Breast epithelium (tissue), 4 donors: ENCODE results near the gene MYH3. TPM values are rescaled to one million over a fixed set of nuclear protein-coding genes. Genes with fewer than 3 reads are reported as not detected.
A peak's percentile ranks its signal among the peaks of the same experiment; 100 is the strongest.

Source experiments
- DNase-seq, 2 donors: peaks; one replicate each; pipeline ENCODE4 v3.0.0-alpha.2; 2019; ENCODE audit warnings: low spot score in 2 of 2
- H3K27ac ChIP-seq, 2 donors: fragments of 200-600 bp; sonication (generic) in 1 of 2; one replicate each; pipeline ENCODE4 v1.5.1; 2016 to 2019; ENCODE audit warnings: mild to moderate bottlenecking in 1 of 2
- H3K27me3 ChIP-seq, 2 donors: fragments of 200-600 bp; sonication (generic) in 1 of 2; one replicate each; pipeline versions ENCODE4 v1.5.1 to v1.6.0; 2017 to 2019; ENCODE audit warnings: control low read depth in 1 of 2, mild to moderate bottlenecking in 1 of 2
- H3K36me3 ChIP-seq: fragments of 200-600 bp; one replicate; pipeline ENCODE4 v1.5.1; 2019
- H3K4me1 ChIP-seq, 2 donors: fragments of 200-600 bp; sonication (generic); one replicate each; pipeline ENCODE4 v1.5.1; 2016 to 2019; ENCODE audit warnings: control low read depth in 1 of 2
- H3K4me3 ChIP-seq, 3 donors: fragments of 200-600 bp; sonication (generic); 1 replicate in 2 of 3; 2 replicates in 1 of 3; pipeline ENCODE4 v1.5.1; 2016 to 2019; ENCODE audit warnings: mild to moderate bottlenecking in 3 of 3, moderate library complexity in 2 of 3
- H3K9me3 ChIP-seq, 2 donors: fragments of 200-600 bp; sonication (generic) in 1 of 2; one replicate each; pipeline ENCODE4 v1.5.1; 2016 to 2019; ENCODE audit warnings: control low read depth in 1 of 2
- POLR2A ChIP-seq: fragments of 450-650 bp; IDR thresholded peaks from one replicate; pipeline ENCODE4 v1.6.1; 2016; ENCODE audit warnings: antibody characterized with exemption, mild to moderate bottlenecking, moderate library complexity
- POLR2AphosphoS5 ChIP-seq, 3 donors: sonication (generic); formaldehyde crosslinking; IDR thresholded peaks; one replicate each; pipeline ENCODE4 v1.6.1; 2017; ENCODE audit warnings: antibody characterized with exemption in 3 of 3
- intact Hi-C: fragments of 100-400 bp; cut with DNase I; formaldehyde crosslinking; loops from one replicate; pipeline ENCODE4 v1.15.1; 2023; ENCODE audit warnings: low total_unique reads
- total RNA-seq, 3 donors: library from RNA; depleted of rRNA; stranded (reverse); fragments of >200 nt; gene quantifications; one replicate each; pipeline ENCODE4 v1.1.0, GENCODE V29; 2016
- TF ChIP-seq, protein P1 (sequence below), 3 donors: fragments of 450-650 bp; IDR thresholded peaks; one replicate each; pipeline ENCODE4 v1.5.1; 2016 to 2017; ENCODE audit warnings: antibody characterized with exemption in 3 of 3, mild to moderate bottlenecking in 3 of 3, moderate library complexity in 3 of 3

The MYH3 gene
- total RNA-seq, 3 donors from 2014 or later: 0.80 to 2.9 (median 2.2) TPM

DNA sequence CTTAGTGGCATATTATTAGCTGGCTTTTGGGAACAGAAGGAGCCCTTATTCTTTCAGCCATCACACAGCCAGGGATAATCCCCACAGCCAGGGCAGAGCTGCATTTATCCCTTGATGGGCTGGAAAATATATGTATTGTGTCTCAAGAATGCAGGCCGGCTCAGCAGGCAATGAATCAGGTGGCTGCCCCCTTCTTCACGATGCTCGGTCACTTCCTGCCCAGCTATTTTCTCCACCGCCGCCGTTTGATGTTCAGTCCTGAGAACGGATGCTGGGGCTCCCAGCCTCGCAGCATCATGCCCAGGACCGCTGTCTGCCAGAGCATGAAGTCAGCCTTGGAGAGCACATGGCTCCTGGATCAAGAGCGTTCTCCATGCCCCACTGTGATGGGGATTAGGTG lies 4.3 kb upstream of the MYH3 start:
- H3K9me3 ChIP-seq: no peaks in the 10 kb centered on the region
- no peaks in the 10 kb centered on the region for H3K4me1 ChIP-seq
- no peaks in the 10 kb centered on the region for H3K27me3 ChIP-seq
- intact Hi-C loops: no loop called here
- H3K27ac ChIP-seq: no peak overlapping the region
- no peak overlapping the region for H3K4me3 ChIP-seq
- H3K36me3 ChIP-seq: no peaks in the 10 kb centered on the region
- DNase-seq: no peak
- TF ChIP-seq, protein P1, sequence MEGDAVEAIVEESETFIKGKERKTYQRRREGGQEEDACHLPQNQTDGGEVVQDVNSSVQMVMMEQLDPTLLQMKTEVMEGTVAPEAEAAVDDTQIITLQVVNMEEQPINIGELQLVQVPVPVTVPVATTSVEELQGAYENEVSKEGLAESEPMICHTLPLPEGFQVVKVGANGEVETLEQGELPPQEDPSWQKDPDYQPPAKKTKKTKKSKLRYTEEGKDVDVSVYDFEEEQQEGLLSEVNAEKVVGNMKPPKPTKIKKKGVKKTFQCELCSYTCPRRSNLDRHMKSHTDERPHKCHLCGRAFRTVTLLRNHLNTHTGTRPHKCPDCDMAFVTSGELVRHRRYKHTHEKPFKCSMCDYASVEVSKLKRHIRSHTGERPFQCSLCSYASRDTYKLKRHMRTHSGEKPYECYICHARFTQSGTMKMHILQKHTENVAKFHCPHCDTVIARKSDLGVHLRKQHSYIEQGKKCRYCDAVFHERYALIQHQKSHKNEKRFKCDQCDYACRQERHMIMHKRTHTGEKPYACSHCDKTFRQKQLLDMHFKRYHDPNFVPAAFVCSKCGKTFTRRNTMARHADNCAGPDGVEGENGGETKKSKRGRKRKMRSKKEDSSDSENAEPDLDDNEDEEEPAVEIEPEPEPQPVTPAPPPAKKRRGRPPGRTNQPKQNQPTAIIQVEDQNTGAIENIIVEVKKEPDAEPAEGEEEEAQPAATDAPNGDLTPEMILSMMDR (IDR thresholded peaks at IDR 0.05): no peak
- TF ChIP-seq POLR2AphosphoS5 (IDR thresholded peaks at IDR 0.05) (no peak), POLR2A (no peak)

DNA sequence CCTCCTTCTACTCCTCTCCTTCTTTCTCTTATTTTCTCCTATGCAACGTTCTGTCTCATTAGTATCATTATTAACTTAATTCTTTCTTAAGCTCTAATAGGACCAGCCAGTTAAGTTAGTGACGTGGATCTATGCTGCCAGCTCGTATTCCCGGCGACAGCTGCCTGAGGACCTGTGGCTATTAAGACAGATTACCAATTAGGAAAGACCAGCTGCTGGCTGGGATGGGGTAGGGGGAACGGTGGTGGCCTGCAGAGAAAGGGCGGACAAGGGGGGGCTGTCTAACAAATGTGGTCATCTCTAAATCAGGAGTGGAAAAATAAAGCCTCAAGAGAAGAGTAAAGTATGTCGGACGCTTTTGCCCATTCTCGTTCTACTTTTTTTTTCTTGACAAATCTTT lies 770 bp upstream of the MYH3 start:
- no peak for DNase-seq
- Histone ChIP-seq H3K9me3 (no peaks in the 10 kb centered on the region), H3K36me3 (no peaks in the 10 kb centered on the region), H3K27ac (no peak overlapping the region), H3K4me1 (no peaks in the 10 kb centered on the region), H3K27me3 (no peaks in the 10 kb centered on the region), H3K4me3 (no peak overlapping the region)
- intact Hi-C loops: no loop called here
- no peak for TF ChIP-seq POLR2AphosphoS5 (IDR thresholded peaks at IDR 0.05)
- TF ChIP-seq, protein P1 (IDR thresholded peaks at IDR 0.05): no peak
- TF ChIP-seq POLR2A: no peak

DNA sequence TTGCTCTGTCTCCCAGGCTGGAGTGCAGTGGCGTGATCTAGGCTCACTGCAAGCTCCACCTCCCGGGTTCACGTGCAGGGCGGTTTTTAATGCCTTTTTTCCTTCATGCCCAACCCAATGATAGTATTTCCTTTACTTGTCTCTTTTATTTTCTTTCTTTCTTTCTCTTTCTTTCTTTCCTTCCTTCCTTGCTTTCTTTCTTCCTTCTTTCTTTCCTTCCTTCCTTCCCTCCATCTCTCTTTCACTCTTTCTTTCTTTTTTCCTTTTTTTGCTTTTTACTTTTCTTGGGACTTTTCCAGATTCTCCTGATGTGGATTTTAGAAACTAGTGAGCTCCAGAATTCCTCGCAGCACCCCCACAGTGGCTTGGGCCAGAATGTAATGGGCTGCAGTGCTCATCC lies 3.1 kb downstream of the MYH3 start:
- no peak overlapping the region for H3K27ac ChIP-seq
- no peaks in the 10 kb centered on the region for H3K9me3 ChIP-seq
- H3K27me3 ChIP-seq: no peaks in the 10 kb centered on the region
- intact Hi-C loops: no loop called here
- no peaks in the 10 kb centered on the region for H3K36me3 ChIP-seq
- H3K4me3 ChIP-seq: no peak overlapping the region
- DNase-seq: peak in 1 of 2 donors; percentile 6
- no peaks in the 10 kb centered on the region for H3K4me1 ChIP-seq
- TF ChIP-seq POLR2A: no peak
- TF ChIP-seq, protein P1 (IDR thresholded peaks at IDR 0.05): no peak
- no peak for TF ChIP-seq POLR2AphosphoS5 (IDR thresholded peaks at IDR 0.05)

DNA sequence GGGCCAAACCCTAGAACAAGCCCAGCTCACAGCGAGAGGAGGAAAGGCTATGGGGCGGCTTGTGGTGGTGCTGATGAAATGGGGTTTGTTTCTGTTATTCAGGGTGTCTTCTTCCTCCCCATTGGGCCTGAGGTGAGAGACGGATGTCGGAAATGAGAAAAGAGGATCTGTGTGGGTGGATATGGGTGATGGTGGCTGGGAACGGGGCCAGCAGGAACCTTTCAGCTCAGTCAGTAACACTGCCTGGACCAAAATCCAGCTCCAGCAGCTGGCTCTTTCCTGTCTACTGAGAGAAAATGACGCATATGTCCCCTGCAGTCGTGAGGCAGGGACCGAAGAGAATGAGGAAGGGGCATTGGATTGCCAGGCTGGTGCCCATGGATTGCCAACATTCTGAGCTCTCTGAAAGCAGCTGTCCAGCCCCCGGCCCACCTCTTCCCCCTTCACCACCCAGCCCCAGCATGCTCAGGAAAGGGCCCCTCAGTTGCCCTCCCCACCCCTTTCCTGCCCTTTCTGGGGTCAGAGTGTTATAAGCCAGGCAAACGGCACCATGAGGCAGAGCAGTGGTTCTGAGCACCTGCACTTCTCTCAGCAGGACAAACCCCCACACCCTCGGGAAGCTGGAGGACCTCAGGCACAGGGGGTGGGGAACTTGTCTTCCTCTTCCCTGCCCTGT lies 4.0 kb downstream of the MYH3 start:
- no peaks in the 10 kb centered on the region for H3K4me1 ChIP-seq
- H3K27me3 ChIP-seq: no peaks in the 10 kb centered on the region
- no peak for TF ChIP-seq POLR2AphosphoS5 (IDR thresholded peaks at IDR 0.05)
- TF ChIP-seq POLR2A: no peak
- TF ChIP-seq, protein P1 (IDR thresholded peaks at IDR 0.05): no peak
- DNase-seq: no peak
- no peak overlapping the region for H3K27ac ChIP-seq
- intact Hi-C loops: no loop called here
- H3K9me3 ChIP-seq: no peaks in the 10 kb centered on the region
- no peaks in the 10 kb centered on the region for H3K36me3 ChIP-seq
- no peak overlapping the region for H3K4me3 ChIP-seq

DNA sequence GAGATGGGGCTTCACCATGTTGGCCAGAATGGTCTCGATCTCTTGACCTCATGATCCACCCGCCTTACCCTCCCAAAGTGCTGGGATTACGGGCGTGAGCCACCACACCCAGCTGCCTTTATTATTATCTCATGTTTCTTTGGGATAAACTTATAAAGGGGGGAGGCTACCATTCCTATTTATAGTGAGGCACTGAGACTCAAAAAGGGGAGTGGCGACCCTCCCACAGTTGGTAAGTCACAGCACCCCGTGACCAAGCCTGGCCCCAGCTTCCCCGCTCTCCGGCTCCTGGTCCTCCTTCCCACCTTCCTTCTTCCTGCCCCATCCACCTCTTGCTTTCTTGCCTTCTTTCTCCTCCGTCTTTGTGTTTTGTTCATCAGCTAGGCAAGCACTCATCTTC lies 5.2 kb downstream of the MYH3 start:
- TF ChIP-seq, protein P1 (IDR thresholded peaks at IDR 0.05): no peak
- TF ChIP-seq POLR2A (no peak), POLR2AphosphoS5 (IDR thresholded peaks at IDR 0.05) (no peak)
- no peaks in the 10 kb centered on the region for H3K9me3 ChIP-seq
- no peak for DNase-seq
- H3K36me3 ChIP-seq: no peaks in the 10 kb centered on the region
- H3K27ac ChIP-seq: no peak overlapping the region
- intact Hi-C loops: no loop called here
- no peaks in the 10 kb centered on the region for H3K27me3 ChIP-seq
- H3K4me3 ChIP-seq: no peak overlapping the region
- no peaks in the 10 kb centered on the region for H3K4me1 ChIP-seq
